IMR-90 (cell line): Measurements from ENCODE around the gene PDGFA. TPM values are rescaled to one million over a fixed set of nuclear protein-coding genes. Genes with fewer than 3 reads are reported as not detected.
A peak's percentile ranks its signal among the peaks of the same experiment; 100 is the strongest.

Source experiments
- ATAC-seq: fragments of 200-7000 bp; cut with Tn5 transposase; 2 replicates; pipeline ENCODE4 v1.9.1; 2020; ENCODE audit warnings: low read depth, mild to moderate bottlenecking, moderate library complexity
- BruUV-seq: library from RNA; stranded (reverse); fragments of 400-500 nt; replicated peaks from 2 replicates; lab custom pipeline; 2021; lab: Mats Ljungman, UMichigan
- CTCF ChIA-PET: fragments of 300-600 bp; formaldehyde crosslinking; extraction: SDS; loops from one replicate; lab custom pipeline; 2021; ENCODE audit warnings: antibody characterized with exemption; lab: Yijun Ruan, JAX
- POLR2A ChIA-PET: fragments of 300-600 bp; sonication (Branson Sonifier 250); formaldehyde crosslinking; loops from one replicate; lab custom pipeline; 2022; ENCODE audit warnings: antibody characterized with exemption; ENCODE audit not compliant: unreplicated experiment; lab: Charles Lee
- DNase-seq: peaks from one replicate; pipeline ENCODE4 v3.0.0; 2013
- H2AFZ ChIP-seq: replicated peaks from 2 replicates; pipeline ENCODE3; 2013; ENCODE audit warnings: low read length, mild to moderate bottlenecking; ENCODE audit not compliant: poor library complexity
- H2AK5ac ChIP-seq: 2 replicates; pipeline ENCODE4 v1.6.1; 2013; ENCODE audit warnings: low read depth, low read length, inconsistent platforms
- H2AK9ac ChIP-seq: replicated peaks from 2 replicates; pipeline ENCODE3; 2013; ENCODE audit warnings: mild to moderate bottlenecking, low read depth, low read length, moderate library complexity; ENCODE audit not compliant: poor library complexity
- H2BK120ac ChIP-seq: 2 replicates; pipeline ENCODE4 v1.6.1; 2013; ENCODE audit warnings: low read depth, low read length, inconsistent platforms
- H2BK15ac ChIP-seq: 3 replicates; pipeline ENCODE4 v1.6.1; 2013; ENCODE audit warnings: low read depth, low read length, inconsistent platforms
- H2BK20ac ChIP-seq: 2 replicates; pipeline ENCODE4 v1.6.1; 2013; ENCODE audit warnings: low read depth, mild to moderate bottlenecking, inconsistent platforms, low read length, moderate library complexity
- H2BK5ac ChIP-seq: 2 replicates; pipeline ENCODE4 v1.6.1; 2013; ENCODE audit warnings: mild to moderate bottlenecking, low read depth, low read length, inconsistent platforms; ENCODE audit not compliant: poor library complexity, severe bottlenecking
- H3K14ac ChIP-seq: replicated peaks from 2 replicates; pipeline ENCODE4 v1.6.1; 2013; ENCODE audit warnings: low read depth, low read length, inconsistent platforms
- H3K18ac ChIP-seq: 2 replicates; pipeline ENCODE4 v1.6.1; 2013; ENCODE audit warnings: low read depth, low read length, control low read depth
- H3K23ac ChIP-seq: 2 replicates; pipeline ENCODE4 v1.6.1; 2013; ENCODE audit warnings: low read depth, low read length, inconsistent platforms
- H3K27ac ChIP-seq: 2 replicates; pipeline ENCODE4 v1.5.1; 2013; ENCODE audit warnings: mild to moderate bottlenecking, control low read depth, low read length; ENCODE audit not compliant: insufficient read depth
- H3K27me3 ChIP-seq: 2 replicates; pipeline ENCODE4 v1.6.1; 2013; ENCODE audit warnings: low read length; ENCODE audit not compliant: control insufficient read depth, insufficient read depth
- H3K36me3 ChIP-seq: 2 replicates; pipeline ENCODE4 v1.6.1; 2013; ENCODE audit warnings: low read length, mixed read lengths; ENCODE audit not compliant: control insufficient read depth, insufficient read depth
- H3K4ac ChIP-seq: 2 replicates; pipeline ENCODE4 v1.6.1; 2013; ENCODE audit warnings: low read depth, low read length, inconsistent platforms
- H3K4me1 ChIP-seq: 2 replicates; pipeline ENCODE4 v1.6.1; 2013; ENCODE audit warnings: low read length, mixed read lengths; ENCODE audit not compliant: control insufficient read depth, insufficient read depth
- H3K4me2 ChIP-seq: 2 replicates; pipeline ENCODE4 v1.6.1; 2013; ENCODE audit warnings: low read depth, mild to moderate bottlenecking, control low read depth, low read length, moderate library complexity
- H3K4me3 ChIP-seq: 2 replicates; pipeline ENCODE4 v1.5.1; 2013; ENCODE audit warnings: low read depth, mild to moderate bottlenecking, control low read depth, low read length, moderate library complexity; ENCODE audit not compliant: insufficient read depth
- H3K56ac ChIP-seq: 2 replicates; pipeline ENCODE4 v1.6.1; 2013; ENCODE audit warnings: low read length, inconsistent platforms; ENCODE audit not compliant: insufficient read depth; ENCODE audit errors: extremely low read depth
- H3K79me1 ChIP-seq, 2 experiments: 2 replicates each; pipeline ENCODE4 v1.6.1; 2013; ENCODE audit warnings: low read length in 2 of 2, inconsistent platforms in 1 of 2, low read depth in 1 of 2
- H3K9ac ChIP-seq: 2 replicates; pipeline ENCODE4 v1.6.1; 2013; ENCODE audit warnings: low read depth, low read length, control low read depth
- H3K9me1 ChIP-seq: 2 replicates; pipeline ENCODE4 v1.6.1; 2013; ENCODE audit warnings: low read length, inconsistent platforms; ENCODE audit not compliant: insufficient read depth
- H3K9me3 ChIP-seq: 2 replicates; pipeline ENCODE4 v1.6.1; 2013; ENCODE audit warnings: low read length; ENCODE audit not compliant: control insufficient read depth, insufficient read depth
- H4K20me1 ChIP-seq: 2 replicates; pipeline ENCODE4 v1.6.1; 2013; ENCODE audit warnings: low read length, inconsistent platforms; ENCODE audit not compliant: insufficient read depth
- H4K5ac ChIP-seq: 2 replicates; pipeline ENCODE4 v1.6.1; 2013; ENCODE audit warnings: mild to moderate bottlenecking, low read depth, low read length, control low read depth
- H4K8ac ChIP-seq, 2 experiments: 2 replicates each; pipeline ENCODE4 v1.6.1; 2013; ENCODE audit warnings: low read depth in 2 of 2, low read length in 2 of 2, control low read depth in 1 of 2, inconsistent platforms in 1 of 2
- H4K91ac ChIP-seq: 2 replicates; pipeline ENCODE4 v1.6.1; 2013; ENCODE audit warnings: low read depth, low read length, inconsistent platforms; ENCODE audit not compliant: insufficient read depth
- BHLHE40 ChIP-seq: fragments of 150-350 bp; IDR thresholded peaks from 2 replicates; pipeline ENCODE4 v1.6.1; 2016; ENCODE audit warnings: mild to moderate bottlenecking, low read depth, low read length
- FOS ChIP-seq: fragments of 150-350 bp; IDR thresholded peaks from 2 replicates; pipeline ENCODE4 v1.6.1; 2016; ENCODE audit warnings: low read depth, low read length
- MAZ ChIP-seq: IDR thresholded peaks from 2 replicates; pipeline ENCODE4 v1.6.1; 2012; ENCODE audit warnings: low read depth, mild to moderate bottlenecking, low read length, improper control_type of control experiment, moderate library complexity, borderline replicate concordance
- NFE2L2 ChIP-seq: fragments of 150-350 bp; IDR thresholded peaks from 2 replicates; pipeline ENCODE4 v1.6.1; 2016; ENCODE audit warnings: low read depth, mild to moderate bottlenecking, low read length
- POLR2A ChIP-seq: IDR thresholded peaks from 2 replicates; pipeline ENCODE4 v1.6.1; 2012; ENCODE audit warnings: mild to moderate bottlenecking, low read depth, low read length
- RAD21 ChIP-seq: IDR thresholded peaks from 2 replicates; pipeline ENCODE4 v1.6.1; 2012; ENCODE audit warnings: low read length, improper control_type of control experiment
- SMC3 ChIP-seq: fragments of 150-350 bp; IDR thresholded peaks from 2 replicates; pipeline ENCODE4 v1.6.1; 2016; ENCODE audit warnings: low read depth, mild to moderate bottlenecking, antibody characterized with exemption, low read length, moderate library complexity
- WGBS, 2 experiments: methylation state at CpG; one replicate each; pipeline versions ENCODE4 v1.1.5 to v1.1.7; 2013; ENCODE audit warnings: missing lambda C conversion rate in 2 of 2; ENCODE audit not compliant: insufficient read length in 1 of 2; ENCODE audit errors: extremely low coverage in 2 of 2; 5-methylcytosine and 5-hydroxymethylcytosine counted together
- dilution Hi-C: fragments of 300-500 bp; cut with HindIII; formaldehyde crosslinking; loops from one replicate; pipeline ENCODE4 v1.14.3; 2018; ENCODE audit warnings: low sequenced_read_pairs; ENCODE audit not compliant: unreplicated experiment
- in situ Hi-C: fragments of 300-500 bp; cut with MboI; formaldehyde crosslinking; loops from 3 replicates; pipeline ENCODE4 v1.14.3; 2019; ENCODE audit warnings: low sequenced_read_pairs, inconsistent platforms, mixed read lengths
- intact Hi-C: fragments of 100-400 bp; cut with micrococcal nuclease; formaldehyde crosslinking; loops from 2 replicates; pipeline ENCODE4 v1.10.0; 2022
- polyA plus RNA-seq, 3 experiments: library from polyadenylated mRNA; depleted of rRNA; stranded (reverse); fragments of >200 nt; gene quantifications; 2 replicates each; pipeline ENCODE4 v1.2.3, GENCODE V29; 2012; ENCODE audit warnings: low replicate concordance in 1 of 3
- total RNA-seq: library from RNA; depleted of rRNA; stranded (reverse); fragments of >200 nt; gene quantifications from 2 replicates; pipeline ENCODE4 v1.2.3, GENCODE V29; 2012
- TF ChIP-seq, protein P1 (sequence below): fragments of 150-350 bp; IDR thresholded peaks from 2 replicates; pipeline ENCODE4 v1.6.1; 2017; ENCODE audit warnings: mild to moderate bottlenecking, antibody characterized with exemption, low read length, low read depth
- TF ChIP-seq, protein P2 (sequence below): fragments of 150-350 bp; IDR thresholded peaks from 2 replicates; pipeline ENCODE4 v1.6.1; 2016; ENCODE audit warnings: low read depth, mild to moderate bottlenecking, low read length, moderate library complexity, borderline replicate concordance
- TF ChIP-seq, protein P3 (sequence below): conservative IDR thresholded peaks from 2 replicates; pipeline ENCODE4 v1.5.1; 2012; ENCODE audit warnings: mild to moderate bottlenecking, low read depth, low read length, improper control_type of control experiment

Gene PDGFA
- total and polyA plus RNA-seq, 2 of the 4 experiments (the other 2 are of a cell fraction): 3.3 to 3.8 TPM

DNA sequence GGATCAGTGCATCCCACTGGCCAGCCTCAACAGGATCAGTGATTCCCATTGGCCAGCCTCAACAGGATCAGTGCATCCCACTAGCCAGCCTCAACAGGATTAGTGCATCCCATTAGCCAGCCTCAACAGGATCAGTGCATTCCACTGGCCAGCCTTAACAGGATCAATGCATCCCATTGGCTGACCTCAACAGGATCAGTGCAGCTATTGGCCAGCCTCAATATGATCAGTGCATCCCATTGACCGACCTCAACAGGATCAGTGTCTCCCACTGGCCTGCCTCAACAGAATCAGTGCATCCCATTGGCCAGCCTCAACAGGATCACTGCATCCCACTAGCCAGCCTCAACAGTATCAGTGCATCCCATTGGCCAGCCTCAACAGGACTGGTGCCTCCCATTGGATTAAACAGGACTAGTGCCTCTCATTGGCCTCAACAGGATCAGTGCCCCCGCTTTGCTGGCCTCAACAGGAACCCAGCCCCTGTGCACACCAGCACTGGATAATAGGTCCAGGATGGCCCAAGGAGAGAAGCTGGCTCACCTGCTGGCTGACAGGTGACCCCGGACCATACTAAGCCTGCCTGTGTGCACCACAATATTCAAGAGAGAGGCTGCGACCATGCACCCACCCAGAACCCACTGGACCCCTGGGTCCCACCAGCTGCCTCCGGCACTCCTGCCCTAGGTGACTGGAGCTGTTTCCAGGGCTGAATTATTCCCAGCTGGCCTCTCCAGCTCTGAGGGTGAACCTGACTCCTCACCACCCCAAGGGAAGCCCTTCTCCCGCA lies 59.9 kb downstream of the PDGFA start:
- Histone ChIP-seq H3K4me2 (no peak overlapping the region), H3K27ac (no peak overlapping the region)
- in situ Hi-C loops: no loop called here

More for the DNA sequence above, 59.9 kb downstream of the PDGFA start:
- TF ChIP-seq BHLHE40 (no peak), FOS (no peak), SMC3 (no peak), POLR2A (no peak), NFE2L2 (no peak), MAZ (no peak), RAD21 (no peak)
- TF ChIP-seq, protein P1, sequence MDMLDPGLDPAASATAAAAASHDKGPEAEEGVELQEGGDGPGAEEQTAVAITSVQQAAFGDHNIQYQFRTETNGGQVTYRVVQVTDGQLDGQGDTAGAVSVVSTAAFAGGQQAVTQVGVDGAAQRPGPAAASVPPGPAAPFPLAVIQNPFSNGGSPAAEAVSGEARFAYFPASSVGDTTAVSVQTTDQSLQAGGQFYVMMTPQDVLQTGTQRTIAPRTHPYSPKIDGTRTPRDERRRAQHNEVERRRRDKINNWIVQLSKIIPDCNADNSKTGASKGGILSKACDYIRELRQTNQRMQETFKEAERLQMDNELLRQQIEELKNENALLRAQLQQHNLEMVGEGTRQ: no peak
- TF ChIP-seq, protein P2, sequence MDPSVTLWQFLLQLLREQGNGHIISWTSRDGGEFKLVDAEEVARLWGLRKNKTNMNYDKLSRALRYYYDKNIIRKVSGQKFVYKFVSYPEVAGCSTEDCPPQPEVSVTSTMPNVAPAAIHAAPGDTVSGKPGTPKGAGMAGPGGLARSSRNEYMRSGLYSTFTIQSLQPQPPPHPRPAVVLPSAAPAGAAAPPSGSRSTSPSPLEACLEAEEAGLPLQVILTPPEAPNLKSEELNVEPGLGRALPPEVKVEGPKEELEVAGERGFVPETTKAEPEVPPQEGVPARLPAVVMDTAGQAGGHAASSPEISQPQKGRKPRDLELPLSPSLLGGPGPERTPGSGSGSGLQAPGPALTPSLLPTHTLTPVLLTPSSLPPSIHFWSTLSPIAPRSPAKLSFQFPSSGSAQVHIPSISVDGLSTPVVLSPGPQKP: no peak
- TF ChIP-seq, protein P3, sequence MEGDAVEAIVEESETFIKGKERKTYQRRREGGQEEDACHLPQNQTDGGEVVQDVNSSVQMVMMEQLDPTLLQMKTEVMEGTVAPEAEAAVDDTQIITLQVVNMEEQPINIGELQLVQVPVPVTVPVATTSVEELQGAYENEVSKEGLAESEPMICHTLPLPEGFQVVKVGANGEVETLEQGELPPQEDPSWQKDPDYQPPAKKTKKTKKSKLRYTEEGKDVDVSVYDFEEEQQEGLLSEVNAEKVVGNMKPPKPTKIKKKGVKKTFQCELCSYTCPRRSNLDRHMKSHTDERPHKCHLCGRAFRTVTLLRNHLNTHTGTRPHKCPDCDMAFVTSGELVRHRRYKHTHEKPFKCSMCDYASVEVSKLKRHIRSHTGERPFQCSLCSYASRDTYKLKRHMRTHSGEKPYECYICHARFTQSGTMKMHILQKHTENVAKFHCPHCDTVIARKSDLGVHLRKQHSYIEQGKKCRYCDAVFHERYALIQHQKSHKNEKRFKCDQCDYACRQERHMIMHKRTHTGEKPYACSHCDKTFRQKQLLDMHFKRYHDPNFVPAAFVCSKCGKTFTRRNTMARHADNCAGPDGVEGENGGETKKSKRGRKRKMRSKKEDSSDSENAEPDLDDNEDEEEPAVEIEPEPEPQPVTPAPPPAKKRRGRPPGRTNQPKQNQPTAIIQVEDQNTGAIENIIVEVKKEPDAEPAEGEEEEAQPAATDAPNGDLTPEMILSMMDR: no peak
- dilution Hi-C loops: no loop called here
- Histone ChIP-seq H4K8ac (peak overlapping the region in 1 of 2 experiments; percentile 4; a peak in 1 of 4 replicates), H3K14ac (no peak overlapping the region), H3K36me3 (no peaks in the 10 kb centered on the region), H3K4me1 (peaks cover 17% of the 10 kb centered on the region), H4K20me1 (0 out of 2 replicates have a peak, but pooled peaks cover 6% of the 10 kb centered on the region), H2BK20ac (no peak overlapping the region), H3K9me1 (no peaks in the 10 kb centered on the region), H3K4me3 (no peak overlapping the region), H4K5ac (no peak overlapping the region), H2AK5ac (no peak overlapping the region), H3K56ac (no peak overlapping the region), H2BK120ac (no peak overlapping the region), H3K79me1 (no peaks in the 10 kb centered on the region), H2BK15ac (no peak overlapping the region), H2BK5ac (no peak overlapping the region), H3K9ac (no peak overlapping the region), H2AFZ (peak overlapping the region; percentile 70), H3K9me3 (no peaks in the 10 kb centered on the region; the same call in 1 of the 2 replicates), H3K4ac (no peak overlapping the region), H3K18ac (no peak overlapping the region), H4K91ac (no peak overlapping the region), H3K27me3 (no peaks in the 10 kb centered on the region; the same call in 1 of the 2 replicates), H3K23ac (no peak overlapping the region), H2AK9ac (no peak overlapping the region)
- intact Hi-C loops: no loop called here
- no TSS peak for BruUV-seq
- ChIA-PET CTCF (no interaction called here), POLR2A (no interaction called here)
- DNase-seq: no peak
- ATAC-seq: no peak
- WGBS, 2 experiments: 88% methylated on average over 2 of the region's 6 CpGs; no CpG with 5 or more reads in 1 of the 2 experiments
